Measurements from ENCODE around the gene ITIH4.

ITIH4 gene

GRCh38 chr3:52829906-52830463 lies 487 bp downstream of the ITIH4 start:
- peak in 1 of 2 donors; percentile 14 for DNase-seq

GRCh38 chr3:52829482-52829881 lies 990 bp downstream of the ITIH4 start:
- DNase-seq = no peak

GRCh38 chr3:52827866-52828376 lies 2.6 kb downstream of the ITIH4 start:
- DNase-seq = no peak

- peak in 1 of 2 donors; percentile 24 for DNase-seq
Observed at GRCh38 chr3:52827441-52827840, 3.0 kb downstream of the ITIH4 start.

- DNase-seq = no peak
Observed at GRCh38 chr3:52824037-52824436, 6.4 kb downstream of the ITIH4 start.

GRCh38 chr3:52822363-52822762 lies 8.1 kb downstream of the ITIH4 start:
- no peak for DNase-seq

- DNase-seq = peak in 1 of 2 donors; percentile 9
Observed at GRCh38 chr3:52820736-52821135, 9.7 kb downstream of the ITIH4 start.

GRCh38 chr3:52819936-52820335 lies 10.5 kb downstream of the ITIH4 start:
- DNase-seq = no peak

- no peak for DNase-seq
Observed at GRCh38 chr3:52817860-52818259, 12.6 kb downstream of the ITIH4 start.

- DNase-seq = no peak
Observed at GRCh38 chr3:52817221-52817620, 13.3 kb downstream of the ITIH4 start.

- DNase-seq = no peak
Observed at GRCh38 chr3:52816654-52817053, 13.8 kb downstream of the ITIH4 start.

- no peak for DNase-seq
Observed at GRCh38 chr3:52816199-52816598, 14.3 kb downstream of the ITIH4 start.

GRCh38 chr3:52813810-52814209 lies 16.7 kb downstream of the ITIH4 start:
- DNase-seq = no peak

GRCh38 chr3:52811452-52812011 lies 18.9 kb downstream of the ITIH4 start:
- no peak for DNase-seq

GRCh38 chr3:52810923-52811322 lies 19.5 kb downstream of the ITIH4 start:
- DNase-seq = no peak

- DNase-seq = no peak
Observed at GRCh38 chr3:52809662-52810377, 20.7 kb downstream of the ITIH4 start.

GRCh38 chr3:52809149-52809548 lies 21.3 kb downstream of the ITIH4 start:
- no peak for DNase-seq

GRCh38 chr3:52805270-52806039 lies 25.0 kb downstream of the ITIH4 start:
- DNase-seq = no peak

- DNase-seq = no peak
Observed at GRCh38 chr3:52801839-52802238, 28.6 kb downstream of the ITIH4 start.

- no peak for DNase-seq
Observed at GRCh38 chr3:52800079-52800478, 30.4 kb downstream of the ITIH4 start.

- DNase-seq = peak; percentile 11 to 53
Observed at GRCh38 chr3:52798978-52799476, 31.4 kb downstream of the ITIH4 start.

- DNase-seq = no peak
Observed at GRCh38 chr3:52798376-52798977, 32.0 kb downstream of the ITIH4 start.

GRCh38 chr3:52796411-52796810 lies 34.1 kb downstream of the ITIH4 start:
- DNase-seq = no peak
